H1 (cell line): Measurements from ENCODE around the gene GIGYF2. TPM values are rescaled to one million over a fixed set of nuclear protein-coding genes. Genes with fewer than 3 reads are reported as not detected.

Experiments used
- CTCF ChIA-PET: fragments of 300-600 bp; sonication (Branson Sonifier 250); formaldehyde crosslinking; loops from one replicate; lab custom pipeline; 2021; ENCODE audit not compliant: partially characterized antibody; lab: Charles Lee
- POLR2A ChIA-PET: fragments of 300-600 bp; sonication (Branson Sonifier 250); formaldehyde crosslinking; loops from one replicate; lab custom pipeline; 2021; ENCODE audit warnings: inconsistent platforms; ENCODE audit not compliant: partially characterized antibody; lab: Charles Lee
- DNase-seq, 2 experiments: peaks; one replicate each; pipeline versions ENCODE4 v3.0.0 to v3.0.0-alpha.2; 2010 to 2022; ENCODE audit warnings: low spot score in 2 of 2, low read depth in 1 of 2, mixed read lengths in 1 of 2
- FAIRE-seq: peaks from 2 replicates; lab custom pipeline; 2011; peaks lifted over from hg19 to GRCh38; lab: Jason Lieb, UNC
- H2AFZ ChIP-seq: 2 replicates; pipeline ENCODE4 v1.8.1; 2012; ENCODE audit warnings: low read length, inconsistent platforms
- H2AK5ac ChIP-seq: 2 replicates; pipeline ENCODE4 v1.6.1; 2013; ENCODE audit warnings: low read depth, low read length
- H2BK120ac ChIP-seq: replicated peaks from 2 replicates; pipeline ENCODE3; 2013; ENCODE audit warnings: low read depth, low read length, inconsistent platforms
- H2BK12ac ChIP-seq: 2 replicates; pipeline ENCODE4 v1.6.1; 2013; ENCODE audit warnings: low read depth, low read length
- H2BK15ac ChIP-seq: 2 replicates; pipeline ENCODE4 v1.6.1; 2013; ENCODE audit warnings: low read length
- H2BK20ac ChIP-seq: 2 replicates; pipeline ENCODE4 v1.6.1; 2013; ENCODE audit warnings: low read length
- H2BK5ac ChIP-seq: 2 replicates; pipeline ENCODE4 v1.6.1; 2013; ENCODE audit warnings: low read depth, low read length
- H3K14ac ChIP-seq: 2 replicates; pipeline ENCODE4 v1.6.1; 2013; ENCODE audit warnings: inconsistent platforms; ENCODE audit not compliant: insufficient read length
- H3K18ac ChIP-seq: 2 replicates; pipeline ENCODE4 v1.6.1; 2013; ENCODE audit warnings: low read length; ENCODE audit errors: extremely low read depth
- H3K23ac ChIP-seq: 2 replicates; pipeline ENCODE4 v1.6.1; 2013; ENCODE audit warnings: inconsistent platforms; ENCODE audit not compliant: insufficient read length
- H3K23me2 ChIP-seq: 2 replicates; pipeline ENCODE4 v1.6.1; 2013; ENCODE audit warnings: low read depth, low read length
- H3K27ac ChIP-seq: 2 replicates; pipeline ENCODE4 v1.6.1; 2011; ENCODE audit warnings: low read depth, low read length, inconsistent platforms
- H3K27me3 ChIP-seq, 4 experiments: replicated peaks in 1 of 4; 1 replicate in 1 of 4; 2 replicates in 3 of 4; pipeline versions ENCODE4 v1.6.1 to v1.8.1; 2011 to 2013; ENCODE audit warnings: low read length in 3 of 4, mild to moderate bottlenecking in 3 of 4, inconsistent platforms in 2 of 4, mixed read lengths in 2 of 4, moderate library complexity in 1 of 4; ENCODE audit not compliant: control insufficient read depth in 3 of 4, insufficient read depth in 3 of 4; ENCODE audit errors: extremely low read depth in 1 of 4
- H3K36me3 ChIP-seq, 4 experiments: 2 replicates each; pipeline versions ENCODE4 v1.6.1 to v1.8.1; 2011 to 2013; ENCODE audit warnings: mild to moderate bottlenecking in 4 of 4, low read length in 3 of 4, moderate library complexity in 2 of 4, control low read depth in 1 of 4, inconsistent platforms in 1 of 4; ENCODE audit not compliant: insufficient read depth in 4 of 4, control insufficient read depth in 2 of 4
- H3K4ac ChIP-seq: replicated peaks from 2 replicates; pipeline ENCODE3; 2013; ENCODE audit warnings: low read length, low read depth, mixed read lengths, inconsistent platforms; ENCODE audit not compliant: insufficient read length
- H3K4me1 ChIP-seq, 4 experiments: replicated peaks in 1 of 4; 1 replicate in 1 of 4; 2 replicates in 3 of 4; pipeline versions ENCODE4 v1.6.1 to v1.8.1; 2011 to 2013; ENCODE audit warnings: low read length in 3 of 4, inconsistent platforms in 2 of 4, mixed read lengths in 1 of 4; ENCODE audit not compliant: insufficient read depth in 4 of 4, control insufficient read depth in 3 of 4
- H3K4me2 ChIP-seq, 2 experiments: 2 replicates each; pipeline versions ENCODE4 v1.6.1 to v1.8.1; 2011 to 2013; ENCODE audit warnings: low read depth in 2 of 2, low read length in 2 of 2, control low read depth in 1 of 2, inconsistent platforms in 1 of 2, mild to moderate bottlenecking in 1 of 2; ENCODE audit not compliant: insufficient read depth in 1 of 2
- H3K4me3 ChIP-seq, 4 experiments: fragments of 200-600, 300-600 bp in 1 of 4; sonication (generic), shearing (Covaris generic), sonication (Bioruptor Twin) in 1 of 4; 2 replicates each; pipeline versions ENCODE4 v1.5.1 to v1.8.1; 2011 to 2016; ENCODE audit warnings: low read length in 4 of 4, low read depth in 3 of 4, control low read depth in 2 of 4, inconsistent platforms in 2 of 4, mild to moderate bottlenecking in 2 of 4, mixed read lengths in 1 of 4, moderate library complexity in 1 of 4; ENCODE audit not compliant: insufficient read depth in 2 of 4; ENCODE audit errors: extremely low read depth in 1 of 4
- H3K56ac ChIP-seq: replicated peaks from 2 replicates; pipeline ENCODE3; 2013; ENCODE audit warnings: low read depth, mild to moderate bottlenecking, mixed read lengths, low read length, inconsistent platforms; ENCODE audit not compliant: insufficient read length
- H3K79me1 ChIP-seq: 2 replicates; pipeline ENCODE4 v1.6.1; 2013; ENCODE audit warnings: low read depth, low read length, control low read depth
- H3K79me2 ChIP-seq, 2 experiments: 2 replicates each; pipeline versions ENCODE4 v1.6.1 to v1.8.1; 2012 to 2013; ENCODE audit warnings: low read length in 2 of 2, mild to moderate bottlenecking in 2 of 2, inconsistent platforms in 1 of 2; ENCODE audit not compliant: insufficient read depth in 2 of 2, control insufficient read depth in 1 of 2
- H3K9ac ChIP-seq, 4 experiments: replicated peaks in 1 of 4; 1 replicate in 1 of 4; 2 replicates in 3 of 4; pipeline versions ENCODE4 v1.6.1 to v1.8.1; 2011 to 2013; ENCODE audit warnings: low read depth in 3 of 4, low read length in 3 of 4, control low read depth in 2 of 4, mild to moderate bottlenecking in 2 of 4, moderate library complexity in 2 of 4, inconsistent platforms in 1 of 4; ENCODE audit errors: extremely low read depth in 1 of 4
- H3K9me3 ChIP-seq, 2 experiments: 2 replicates each; pipeline versions ENCODE4 v1.6.1 to v1.8.1; 2012 to 2013; ENCODE audit warnings: mild to moderate bottlenecking in 2 of 2, moderate library complexity in 2 of 2, control low read depth in 1 of 2, inconsistent platforms in 1 of 2, low read depth in 1 of 2, low read length in 1 of 2, mixed read lengths in 1 of 2; ENCODE audit not compliant: insufficient read depth in 2 of 2
- H4K20me1 ChIP-seq, 2 experiments: replicated peaks in 1 of 2; 2 replicates each; pipeline versions ENCODE3 to v1.8.1; 2011 to 2013; ENCODE audit warnings: inconsistent platforms in 2 of 2, low read length in 2 of 2, mild to moderate bottlenecking in 1 of 2; ENCODE audit not compliant: insufficient read depth in 2 of 2, control insufficient read depth in 1 of 2
- H4K5ac ChIP-seq: 2 replicates; pipeline ENCODE4 v1.6.1; 2013; ENCODE audit warnings: low read length, low read depth, mixed read lengths, inconsistent platforms; ENCODE audit not compliant: insufficient read length
- H4K8ac ChIP-seq: 2 replicates; pipeline ENCODE4 v1.8.0; 2013; ENCODE audit warnings: mild to moderate bottlenecking, moderate library complexity, low read length, inconsistent platforms; ENCODE audit not compliant: insufficient read depth; ENCODE audit errors: extremely low read depth
- H4K91ac ChIP-seq: replicated peaks from 2 replicates; pipeline ENCODE3; 2013; ENCODE audit warnings: low read length, mixed read lengths, inconsistent platforms; ENCODE audit not compliant: insufficient read length
- ATF3 ChIP-seq: IDR thresholded peaks from 2 replicates; pipeline ENCODE4 v1.6.1; 2011; ENCODE audit warnings: low read depth, mild to moderate bottlenecking, low read length; ENCODE audit not compliant: insufficient read depth
- BCL11A ChIP-seq, 2 experiments: IDR thresholded peaks; one replicate each; pipeline ENCODE4 v1.6.1; 2011; ENCODE audit warnings: low read depth in 2 of 2, low read length in 2 of 2, mild to moderate bottlenecking in 2 of 2
- HDAC6 ChIP-seq: IDR thresholded peaks from one replicate; pipeline ENCODE4 v1.7.1; 2012; ENCODE audit warnings: low read depth, mild to moderate bottlenecking, inconsistent platforms, low read length, moderate library complexity
- MAX ChIP-seq: IDR thresholded peaks from 2 replicates; pipeline ENCODE4 v1.6.1; 2012; ENCODE audit warnings: inconsistent platforms
- POU5F1 ChIP-seq: IDR thresholded peaks from 2 replicates; pipeline ENCODE4 v1.6.1; 2011; ENCODE audit warnings: low read depth, mild to moderate bottlenecking, low read length, moderate library complexity
- RAD21 ChIP-seq, 2 experiments: IDR thresholded peaks in 1 of 2; conservative IDR thresholded peaks in 1 of 2; 2 replicates each; pipeline ENCODE4 v1.6.1; 2011; ENCODE audit warnings: low read depth in 2 of 2, low read length in 2 of 2, improper control_type of control experiment in 1 of 2, inconsistent platforms in 1 of 2, mild to moderate bottlenecking in 1 of 2, moderate library complexity in 1 of 2
- RFX5 ChIP-seq: IDR thresholded peaks from 2 replicates; pipeline ENCODE4 v1.6.1; 2011; ENCODE audit warnings: low read depth, low read length, improper control_type of control experiment, borderline replicate concordance
- RXRA ChIP-seq: IDR thresholded peaks from 2 replicates; pipeline ENCODE4 v1.6.1; 2011; ENCODE audit warnings: low read depth, mild to moderate bottlenecking, low read length, moderate library complexity; ENCODE audit not compliant: insufficient read depth
- SP4 ChIP-seq: IDR thresholded peaks from 2 replicates; pipeline ENCODE4 v1.6.1; 2012; ENCODE audit warnings: low read length, inconsistent platforms
- TAF7 ChIP-seq: optimal IDR thresholded peaks from 2 replicates; pipeline ENCODE3; 2011; ENCODE audit warnings: low read depth, mild to moderate bottlenecking, inconsistent platforms, low read length, moderate library complexity, borderline replicate concordance
- TEAD4 ChIP-seq: IDR thresholded peaks from 2 replicates; pipeline ENCODE4 v1.6.1; 2012; ENCODE audit warnings: low read depth, low read length, inconsistent platforms, mixed read lengths
- WGBS, 2 experiments: shearing (Covaris generic) in 1 of 2; methylation state at CpG; one replicate each; pipeline versions ENCODE4 v1.1.6 to v1.1.7; 2013 to 2015; ENCODE audit warnings: low lambda C conversion rate in 2 of 2, mixed read lengths in 2 of 2, inconsistent platforms in 1 of 2, low coverage in 1 of 2, missing lambda C conversion rate in 1 of 2; ENCODE audit not compliant: insufficient replicate concordance in 2 of 2, insufficient coverage in 1 of 2, insufficient read length in 1 of 2; ENCODE audit errors: extremely low coverage in 1 of 2, missing lambda C conversion rate in 1 of 2; 5-methylcytosine and 5-hydroxymethylcytosine counted together
- polyA plus RNA-seq, 7 experiments: library from polyadenylated mRNA; depleted of rRNA in 3 of 7; stranded (reverse) in 5 of 7; unstranded in 2 of 7; fragments of >200 nt in 5 of 7; fragments of 200-250 nt in 2 of 7; gene quantifications; 1 replicate in 5 of 7; 2 replicates in 1 of 7; 4 replicates in 1 of 7; pipeline versions ENCODE4 v1.2.1 to v1.2.3, GENCODE V29; 2011 to 2013; ENCODE audit warnings: missing spikeins in 2 of 7, mixed read lengths in 2 of 7
- total RNA-seq: library from RNA; stranded (reverse); fragmentation: NEBNext Ultra II Directional; extraction: Animal tissue kit (Norgen Biotek cat#: 25700); gene quantifications from 2 replicates; pipeline ENCODE4 v1.2.1, GENCODE V29; 2021

GIGYF2 gene
- total and polyA plus RNA-seq, 2 of the 8 experiments (the other 6 are each of a cell fraction or from before 2014, with no cell fraction given) = 22.3 to 62.0 TPM

GRCh38 chr2:232897598-232898408, 200.7 kb downstream of the GIGYF2 start:
- Histone ChIP-seq H3K27ac (no peak overlapping the region), H3K4me1 (peaks cover 4 to 19% (median 15%) of the 10 kb centered on the region in 4 experiments), H3K9me3 (no peaks in the 10 kb centered on the region), H3K27me3 (peaks cover 0 to 8% (median 6%) of the 10 kb centered on the region in 4 experiments; a peak in 3 of 7 replicates), H2BK120ac (no peak overlapping the region), H3K36me3 (no peaks in the 10 kb centered on the region), H4K5ac (no peak overlapping the region), H3K23me2 (peaks cover 11% of the 10 kb centered on the region; the same call in 1 of the 2 replicates), H3K56ac (no peak overlapping the region), H2BK15ac (no peak overlapping the region), H2AFZ (no peak overlapping the region), H3K14ac (no peak overlapping the region), H2BK12ac (no peak overlapping the region), H3K4me2 (no peak overlapping the region), H3K4me3 (no peak overlapping the region), H3K79me1 (no peaks in the 10 kb centered on the region), H4K91ac (no peak overlapping the region), H2BK20ac (no peak overlapping the region), H3K18ac (no peak overlapping the region), H3K9ac (no peak overlapping the region; a peak in 1 of 7 replicates), H3K79me2 (no peaks in the 10 kb centered on the region), H2AK5ac (no peak overlapping the region), H4K8ac (no peak overlapping the region), H4K20me1 (peaks cover 0 to 2% of the 10 kb centered on the region in 2 experiments), H2BK5ac (no peak overlapping the region), H3K4ac (no peak overlapping the region), H3K23ac (no peak overlapping the region)
- DNase-seq (no peak), FAIRE-seq (no peak)
- 90% methylated on average over 24 of the region's 24 CpGs; no CpG with 5 or more reads in 1 of the 2 experiments for WGBS, 2 experiments
- ChIA-PET POLR2A (interaction anchor here (1.6 kb wide), 1 partner anchor 13 kb away, joined by 4 read pairs; no protein-coding TSS in a partner anchor), CTCF (no interaction called here)
- TF ChIP-seq RXRA (no peak), SP4 (no peak), TAF7 (no peak), POU5F1 (no peak), TEAD4 (no peak), MAX (no peak), RFX5 (no peak), BCL11A (IDR thresholded peaks at IDR 0.05; ENCODE audit: low read depth in 2 of 2, low read length in 2 of 2) (no peak), RAD21 (IDR thresholded peaks at IDR 0.05 in 1 of 2, conservative IDR thresholded peaks at IDR 0.05 in 1 of 2; ENCODE audit: low read depth in 2 of 2, low read length in 2 of 2) (no peak), HDAC6 (no peak), ATF3 (no peak)
